ENCODE measurements around the gene SLC11A2.

- TF ChIP-seq CTCF (IDR thresholded peaks at IDR 0.05; ENCODE audit: low read depth, low read length) (no peak), EZH2phosphoT487 (IDR thresholded peaks at IDR 0.05; ENCODE audit: low read depth) (no peak)
Measured at GRCh38 chr12:50964432-50964831, 61.8 kb downstream of the SLC11A2 start.

Data from OCI-LY3 (cell line).